Measurements from ENCODE around the gene NCAPH2.

GRCh38 chr22:50571264-50572175 lies 63.5 kb downstream of the NCAPH2 start:
- TF ChIP-seq POLR2A (IDR thresholded peaks at IDR 0.05) (no peak), CTCF (IDR thresholded peaks at IDR 0.05) (no peak)
